ENCODE measurements around the gene RPL9. TPM values are rescaled to one million over a fixed set of nuclear protein-coding genes. Genes with fewer than 3 reads are reported as not detected.
"Not testable (repeated sequence)": the region's sequence is repeated elsewhere in the genome, so short reads cannot be mapped to it uniquely, and the experiment has no call there.

RPL9 gene
- total RNA-seq, 1 donor from 2014 or later: 1,774 TPM

DNA sequence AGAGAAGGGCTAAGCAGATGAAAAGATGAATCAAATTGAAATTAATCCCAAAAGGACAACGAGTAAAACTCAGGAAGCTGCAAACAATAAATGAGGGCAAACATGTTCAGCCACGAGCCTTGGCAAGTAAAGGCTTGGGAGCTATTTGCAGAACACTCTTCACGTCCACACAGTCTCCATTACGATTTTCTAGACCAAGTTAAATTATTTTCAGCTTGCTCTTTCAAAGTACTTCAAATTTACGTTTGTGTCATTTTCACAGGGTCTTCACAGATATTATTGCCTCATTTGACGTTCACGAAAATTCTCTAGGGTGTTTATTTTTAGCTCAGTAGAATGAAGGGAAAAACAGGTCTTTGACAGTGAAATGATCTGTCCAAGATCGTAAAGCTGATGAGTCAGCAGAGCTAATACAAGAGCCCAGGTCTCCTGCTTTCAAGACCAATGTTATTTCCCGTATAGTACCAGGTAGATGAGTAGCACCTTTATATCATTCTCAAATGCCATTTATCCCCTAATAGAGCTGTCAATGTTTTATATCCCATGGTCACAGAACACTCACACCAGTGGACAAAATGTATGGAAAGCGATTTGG, 31.1 kb downstream of the RPL9 start:
- DNase-seq (ENCODE audit: extremely low read depth, low read depth, low spot score): no peak

DNA sequence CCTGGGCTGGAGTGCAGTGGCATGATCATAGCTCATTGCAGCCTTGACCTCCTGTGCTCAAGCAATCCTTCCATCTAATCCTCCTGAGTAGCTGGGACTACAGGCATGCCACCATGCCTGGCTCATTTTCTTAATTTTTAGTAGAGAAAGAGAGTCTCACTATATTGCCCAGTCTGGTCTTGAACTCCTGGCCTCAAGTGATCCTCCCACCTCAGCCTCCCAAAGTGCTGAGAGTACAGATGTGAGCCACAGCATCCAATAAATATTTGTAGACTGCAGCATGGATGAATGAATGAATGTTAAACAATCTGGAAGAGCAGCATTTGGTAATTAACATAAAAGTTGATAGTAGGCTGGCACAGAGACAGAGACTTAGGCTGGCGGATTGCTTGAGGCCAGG, 32.0 kb downstream of the RPL9 start:
- no peak for DNase-seq (ENCODE audit: extremely low read depth, low read depth, low spot score)

DNA sequence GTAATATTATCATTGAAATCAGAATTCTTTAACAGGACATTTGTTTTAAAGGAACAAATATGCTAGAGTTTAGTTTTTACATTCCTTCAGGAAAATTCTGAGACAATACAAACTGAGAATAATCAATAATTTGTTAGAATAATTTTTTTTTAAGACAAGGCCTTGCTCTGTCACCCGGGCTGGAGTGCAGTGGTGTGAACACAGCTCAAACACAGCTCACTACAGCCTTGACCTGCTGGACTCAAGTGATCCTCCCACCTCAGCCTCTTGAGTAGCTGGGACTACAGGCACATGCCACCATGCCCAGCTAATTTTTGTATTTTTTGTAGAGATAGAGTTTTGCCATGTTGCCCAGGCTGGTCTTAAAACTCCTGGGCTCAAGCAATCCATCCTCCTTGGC, 33.4 kb downstream of the RPL9 start:
- DNase-seq (ENCODE audit: extremely low read depth, low read depth, low spot score): not testable (repeated sequence)

DNA sequence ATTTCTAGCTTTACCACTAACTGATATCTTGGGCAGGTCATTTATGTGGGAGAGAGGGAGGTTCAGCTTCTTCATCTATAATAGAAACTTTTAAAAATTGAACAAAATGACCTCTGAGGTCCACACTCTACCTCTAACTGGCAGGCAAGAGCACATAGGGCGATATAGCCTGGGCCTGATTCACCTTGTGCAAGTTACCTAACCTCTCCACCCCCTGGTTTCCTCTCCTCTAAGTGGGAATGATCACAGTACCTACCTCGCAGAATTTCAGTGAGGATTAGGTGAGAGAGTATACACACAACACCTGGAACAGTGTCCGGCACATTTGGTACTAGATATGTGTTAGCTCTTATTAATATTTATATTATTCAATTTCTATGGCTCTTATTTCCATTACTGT, 36.5 kb downstream of the RPL9 start:
- no peak for DNase-seq (ENCODE audit: extremely low read depth, low read depth, low spot score)

DNA sequence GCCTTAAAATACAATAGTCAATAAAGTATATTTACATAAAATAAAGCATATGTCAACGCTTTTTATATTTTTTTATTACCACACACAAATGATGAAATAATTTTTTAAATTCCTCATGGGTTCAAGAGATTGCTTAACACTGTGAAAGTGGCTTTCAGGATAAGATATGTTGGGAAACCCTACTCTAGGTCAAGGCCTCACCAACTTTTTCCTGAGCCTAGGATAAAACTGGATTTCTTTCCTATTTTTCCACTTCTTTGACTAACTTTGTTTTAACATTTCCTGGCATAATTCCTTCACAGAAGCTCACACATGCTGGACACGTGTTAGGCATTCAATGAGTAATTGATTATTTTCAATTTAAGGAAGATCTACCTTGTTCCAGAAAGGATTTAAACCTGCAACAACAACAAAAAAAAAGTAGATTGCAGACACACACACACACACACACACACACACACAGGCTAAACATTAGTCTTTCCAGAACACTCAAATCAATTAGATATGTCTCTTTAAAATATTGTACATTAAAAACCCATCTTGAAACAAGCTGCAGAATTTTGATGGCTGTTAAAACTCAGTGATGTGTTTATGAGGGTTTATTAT, 42.9 kb downstream of the RPL9 start:
- DNase-seq (ENCODE audit: extremely low read depth, low read depth, low spot score): no peak

DNA sequence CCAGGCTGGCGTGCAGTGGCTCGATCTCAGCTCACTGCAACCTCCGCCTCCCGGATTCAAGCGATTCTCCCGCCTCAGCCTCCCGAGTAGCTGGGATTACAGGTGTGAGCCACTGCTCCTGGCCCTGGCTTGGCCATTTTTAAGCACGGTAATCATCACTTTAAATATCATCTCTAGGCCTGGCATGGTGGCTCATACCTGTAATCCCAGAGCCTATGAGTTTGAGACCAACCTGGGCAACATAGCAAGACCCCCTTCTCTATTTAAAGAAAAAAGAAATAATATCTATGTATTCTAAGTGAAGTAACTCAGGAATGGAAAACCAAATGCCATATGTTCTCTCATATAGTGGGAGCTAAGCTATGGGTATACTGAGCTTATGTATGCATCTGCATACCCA, 47.2 kb downstream of the RPL9 start:
- DNase-seq (ENCODE audit: extremely low read depth, low read depth, low spot score): not testable (repeated sequence)

DNA sequence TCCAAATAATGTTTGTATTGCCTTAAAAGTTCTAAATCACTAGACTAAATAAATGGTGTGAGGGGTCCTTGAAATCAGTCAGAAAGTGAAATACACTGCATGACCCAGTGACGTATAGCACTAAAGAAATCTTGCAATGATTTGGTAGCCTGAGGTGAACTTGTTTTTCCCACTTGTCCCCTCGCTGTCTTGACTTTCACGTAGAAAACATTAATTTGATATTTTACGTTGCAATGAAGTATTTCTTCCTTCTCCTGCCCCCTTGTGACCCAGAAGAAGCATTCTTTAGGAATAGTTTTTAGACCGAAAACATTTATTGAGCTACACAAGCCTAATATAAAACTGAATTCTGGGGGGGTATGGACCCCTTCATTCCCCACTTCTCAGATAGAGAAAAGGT, 48.3 kb downstream of the RPL9 start:
- DNase-seq (ENCODE audit: extremely low read depth, low read depth, low spot score): peak; percentile 2

DNA sequence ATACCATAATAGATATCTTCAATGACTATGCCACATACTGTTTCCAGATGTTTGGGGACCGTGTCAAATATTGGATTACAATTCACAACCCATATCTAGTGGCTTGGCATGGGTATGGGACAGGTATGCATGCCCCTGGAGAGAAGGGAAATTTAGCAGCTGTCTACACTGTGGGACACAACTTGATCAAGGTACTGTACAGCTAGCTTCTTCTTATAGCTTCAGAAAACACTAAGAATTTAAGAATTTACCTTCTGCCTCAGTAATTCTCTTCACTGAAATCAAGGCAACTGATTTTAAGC, 51.2 kb downstream of the RPL9 start:
- no peak for DNase-seq (ENCODE audit: extremely low read depth, low read depth, low spot score)

DNA sequence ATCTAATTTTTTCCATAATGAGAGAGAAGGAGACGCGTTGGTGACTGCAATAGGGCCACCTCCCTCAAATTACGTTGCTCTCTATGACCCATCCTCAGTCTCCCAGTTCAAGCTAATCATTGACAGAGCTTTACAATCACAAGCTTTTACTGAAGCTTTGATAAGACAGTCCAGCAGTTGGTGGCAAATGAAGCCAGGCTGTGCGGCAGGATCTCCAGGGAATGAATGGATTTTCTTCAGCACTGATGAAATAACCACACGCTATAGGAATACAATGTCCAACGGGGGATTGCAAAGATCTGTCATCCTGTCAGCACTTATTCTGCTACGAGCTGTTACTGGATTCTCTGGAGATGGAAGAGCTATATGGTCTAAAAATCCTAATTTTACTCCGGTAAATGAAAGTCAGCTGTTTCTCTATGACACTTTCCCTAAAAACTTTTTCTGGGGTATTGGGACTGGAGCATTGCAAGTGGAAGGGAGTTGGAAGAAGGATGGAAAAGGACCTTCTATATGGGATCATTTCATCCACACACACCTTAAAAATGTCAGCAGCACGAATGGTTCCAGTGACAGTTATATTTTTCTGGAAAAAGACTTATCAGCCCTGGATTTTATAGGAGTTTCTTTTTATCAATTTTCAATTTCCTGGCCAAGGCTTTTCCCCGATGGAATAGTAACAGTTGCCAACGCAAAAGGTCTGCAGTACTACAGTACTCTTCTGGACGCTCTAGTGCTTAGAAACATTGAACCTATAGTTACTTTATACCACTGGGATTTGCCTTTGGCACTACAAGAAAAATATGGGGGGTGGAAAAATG, 51.7 kb downstream of the RPL9 start, which contains the start of gene KLB:
KLB (plus strand) TSS at position 168 of the 821 bp plus-strand sequence; CDS start at position 188, 20 bp downstream.
- DNase-seq (ENCODE audit: extremely low read depth, low read depth, low spot score): no peak

Other genes starting within 250 kb of the RPL9 start
- gene RFC1, start 92.6 kb downstream of the RPL9 start, total RNA-seq: 27.7 and 32.1 TPM in 2 replicates
- gene KLB, start 52.0 kb downstream of the RPL9 start, total RNA-seq: not detected in 2 replicates
- 6.0 and 11.9 TPM in 2 replicates for gene LIAS, start 134 bp upstream of the RPL9 start, total RNA-seq
- 84.4 and 86.7 TPM in 2 replicates for gene UGDH, start 68.5 kb upstream of the RPL9 start, total RNA-seq
- gene SMIM14, start 179.9 kb upstream of the RPL9 start, total RNA-seq: 19.4 and 24.0 TPM in 2 replicates
- gene UBE2K, start 239.2 kb upstream of the RPL9 start, total RNA-seq: 24.7 and 37.2 TPM in 2 replicates

All from glomerular endothelial cell (primary cell).